A673 (cell line): Measurements from ENCODE around the gene LRRC8D.

Source experiments
- EZH2 ChIP-seq: fragments of 200-600 bp; sonication (generic); IDR thresholded peaks from 2 replicates; pipeline ENCODE4 v1.6.1; 2017; ENCODE audit warnings: borderline replicate concordance, low read depth, mild to moderate bottlenecking, mixed read lengths, antibody characterized with exemption, low read length; ENCODE audit not compliant: poor library complexity, severe bottlenecking
- TF ChIP-seq, protein P1 (sequence below): fragments of 300-800, 200-600 bp; sonication (generic); conservative IDR thresholded peaks from 2 replicates; pipeline ENCODE4 v1.5.1; 2017; ENCODE audit warnings: low read depth, mild to moderate bottlenecking, antibody characterized with exemption, low read length, moderate library complexity, mixed read lengths

DNA sequence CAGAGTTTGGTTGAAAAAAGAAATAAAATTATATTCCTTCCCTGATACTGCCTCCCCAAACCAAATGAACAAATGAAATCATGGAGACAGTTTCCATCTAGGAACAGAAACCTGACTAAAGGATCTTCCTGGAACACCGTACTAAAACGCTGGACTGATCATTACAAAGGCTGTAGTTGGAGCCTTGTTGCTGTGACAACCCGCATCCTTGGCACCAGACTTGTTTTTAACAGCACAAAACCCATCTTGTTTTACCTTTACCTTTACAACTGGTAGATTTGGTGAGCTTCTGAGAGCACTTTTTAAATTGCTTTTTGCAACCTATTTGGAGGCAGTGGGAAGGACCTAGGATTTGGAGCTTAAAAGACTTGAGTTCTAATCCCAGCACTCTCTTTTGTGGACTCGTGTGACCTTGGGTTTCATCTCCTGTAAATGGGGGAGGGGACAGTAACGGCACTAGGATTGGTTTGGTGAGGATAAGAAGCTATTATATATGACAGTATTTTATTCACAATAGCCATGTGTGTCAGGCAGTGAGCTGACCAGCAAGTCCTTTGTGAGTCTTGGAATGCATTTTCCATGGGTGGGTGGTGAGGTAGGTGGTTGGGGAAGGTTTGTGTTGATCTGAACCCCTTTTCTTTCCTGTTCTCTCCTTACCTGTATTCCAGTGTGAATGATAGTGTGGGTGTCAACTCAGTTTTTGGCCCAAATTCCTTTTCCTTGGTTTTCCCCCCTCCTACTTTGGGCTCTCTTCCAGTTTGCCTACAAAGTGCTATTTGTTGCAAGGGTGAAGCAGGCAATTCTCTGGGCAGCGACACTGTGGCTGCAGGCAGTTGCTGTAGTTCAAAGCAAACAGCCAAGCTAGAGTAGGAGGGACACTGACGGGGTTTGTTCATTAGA, 12.6 kb downstream of the LRRC8D start:
- TF ChIP-seq, protein P1, sequence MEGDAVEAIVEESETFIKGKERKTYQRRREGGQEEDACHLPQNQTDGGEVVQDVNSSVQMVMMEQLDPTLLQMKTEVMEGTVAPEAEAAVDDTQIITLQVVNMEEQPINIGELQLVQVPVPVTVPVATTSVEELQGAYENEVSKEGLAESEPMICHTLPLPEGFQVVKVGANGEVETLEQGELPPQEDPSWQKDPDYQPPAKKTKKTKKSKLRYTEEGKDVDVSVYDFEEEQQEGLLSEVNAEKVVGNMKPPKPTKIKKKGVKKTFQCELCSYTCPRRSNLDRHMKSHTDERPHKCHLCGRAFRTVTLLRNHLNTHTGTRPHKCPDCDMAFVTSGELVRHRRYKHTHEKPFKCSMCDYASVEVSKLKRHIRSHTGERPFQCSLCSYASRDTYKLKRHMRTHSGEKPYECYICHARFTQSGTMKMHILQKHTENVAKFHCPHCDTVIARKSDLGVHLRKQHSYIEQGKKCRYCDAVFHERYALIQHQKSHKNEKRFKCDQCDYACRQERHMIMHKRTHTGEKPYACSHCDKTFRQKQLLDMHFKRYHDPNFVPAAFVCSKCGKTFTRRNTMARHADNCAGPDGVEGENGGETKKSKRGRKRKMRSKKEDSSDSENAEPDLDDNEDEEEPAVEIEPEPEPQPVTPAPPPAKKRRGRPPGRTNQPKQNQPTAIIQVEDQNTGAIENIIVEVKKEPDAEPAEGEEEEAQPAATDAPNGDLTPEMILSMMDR = no peak
- no peak for TF ChIP-seq EZH2
